GM10847 (cell line): ENCODE data around the gene TMEM170A.

Experiments used
- POLR2A ChIP-seq: IDR thresholded peaks from 2 replicates; pipeline ENCODE4 v1.6.1; 2011; ENCODE audit not compliant: insufficient read length; ENCODE audit errors: extremely low read depth

TMEM170A gene

DNA sequence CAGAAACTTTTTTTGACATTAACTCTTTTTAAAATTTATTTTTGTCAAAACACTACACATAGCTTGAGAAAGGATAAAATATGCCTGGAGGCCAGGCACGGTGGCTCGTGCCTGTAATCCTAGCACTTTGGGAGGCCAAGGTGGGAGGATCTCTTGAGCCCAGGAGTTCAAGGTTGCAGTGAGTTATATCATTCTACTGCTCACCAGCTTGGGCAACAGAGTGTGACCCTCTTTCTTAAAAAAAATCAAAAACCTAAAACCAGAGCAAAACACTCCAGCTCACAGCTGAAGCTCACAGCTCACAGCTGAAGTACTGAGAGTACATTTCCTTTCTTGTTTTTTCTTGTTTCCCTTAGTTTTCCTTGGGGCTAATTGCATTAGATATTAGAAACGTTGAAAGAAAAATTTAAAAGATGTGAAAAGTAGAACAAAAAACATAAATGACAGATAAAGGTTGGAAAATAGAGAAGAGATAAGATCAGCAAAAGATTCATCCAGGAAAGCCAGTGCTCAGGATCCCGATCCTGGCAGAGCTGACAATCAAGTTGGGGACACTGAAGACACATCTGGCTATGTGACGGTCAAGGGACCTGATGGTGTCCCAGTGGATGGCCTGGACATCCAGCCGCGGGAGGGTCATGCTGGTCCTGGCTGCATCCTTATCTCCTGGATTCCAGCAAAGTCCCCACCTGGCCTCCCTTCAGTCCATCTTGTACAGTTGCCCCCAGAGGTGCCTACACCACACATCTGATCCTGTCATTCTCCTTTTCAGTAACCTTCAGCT lies 20.9 kb upstream of the TMEM170A start:
- TF ChIP-seq POLR2A, result no peak

DNA sequence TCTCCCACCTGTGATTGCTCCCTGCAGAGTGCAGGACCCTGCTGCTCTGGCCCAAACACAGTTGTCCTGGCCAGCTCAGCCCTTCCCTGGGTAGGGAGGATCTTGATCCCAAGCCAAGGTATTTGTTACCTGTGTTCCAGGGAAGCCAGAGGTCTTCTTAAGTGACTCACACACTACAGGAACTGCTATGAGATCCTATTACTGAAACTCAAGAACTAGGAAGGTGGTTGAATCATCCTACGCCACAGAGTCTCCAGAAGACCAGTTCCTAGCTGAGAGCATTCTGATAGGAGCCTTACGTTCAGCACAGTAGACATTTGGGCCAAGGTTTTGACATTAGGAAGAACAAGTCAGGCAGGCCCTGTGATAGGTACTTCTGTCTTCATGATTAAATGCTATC lies 18.7 kb upstream of the TMEM170A start:
- TF ChIP-seq POLR2A, result no peak

DNA sequence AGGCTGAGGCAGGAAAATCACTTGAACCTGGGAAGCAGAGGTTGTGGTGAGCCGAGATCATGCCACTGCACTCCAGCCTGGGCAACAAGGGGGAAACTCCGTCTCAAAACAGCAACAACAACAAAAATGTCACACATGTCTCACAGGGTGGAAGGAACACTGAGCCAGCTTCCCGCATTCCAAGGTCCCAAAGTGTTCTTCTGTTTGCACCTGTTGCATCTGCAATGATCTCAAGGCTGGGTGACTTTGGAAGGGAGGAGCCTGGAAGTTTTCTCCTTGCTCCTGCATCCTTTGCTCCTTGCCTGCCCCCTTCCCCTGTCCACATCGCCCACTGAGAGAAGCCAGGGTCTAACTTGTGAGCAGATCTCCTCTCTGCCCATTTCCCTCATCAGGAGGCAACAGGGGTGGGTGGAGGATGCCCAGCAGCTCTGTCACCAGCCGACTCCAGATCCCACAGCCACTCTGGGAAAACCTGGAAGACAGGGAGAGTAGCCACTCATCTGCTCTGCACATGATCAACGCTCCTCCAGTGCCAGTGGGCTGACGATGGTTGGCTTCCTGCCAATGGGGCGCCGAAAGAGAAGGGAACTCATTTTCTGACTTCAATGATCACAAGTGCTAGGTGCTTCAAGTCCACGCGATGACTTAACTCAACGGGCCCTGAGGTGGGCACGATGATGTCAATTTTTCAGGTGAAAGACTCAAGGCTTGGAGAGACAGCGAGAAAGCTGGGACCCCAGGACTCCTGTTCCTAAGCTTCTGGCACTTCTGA lies 18.1 kb upstream of the TMEM170A start:
- no peak for TF ChIP-seq POLR2A

DNA sequence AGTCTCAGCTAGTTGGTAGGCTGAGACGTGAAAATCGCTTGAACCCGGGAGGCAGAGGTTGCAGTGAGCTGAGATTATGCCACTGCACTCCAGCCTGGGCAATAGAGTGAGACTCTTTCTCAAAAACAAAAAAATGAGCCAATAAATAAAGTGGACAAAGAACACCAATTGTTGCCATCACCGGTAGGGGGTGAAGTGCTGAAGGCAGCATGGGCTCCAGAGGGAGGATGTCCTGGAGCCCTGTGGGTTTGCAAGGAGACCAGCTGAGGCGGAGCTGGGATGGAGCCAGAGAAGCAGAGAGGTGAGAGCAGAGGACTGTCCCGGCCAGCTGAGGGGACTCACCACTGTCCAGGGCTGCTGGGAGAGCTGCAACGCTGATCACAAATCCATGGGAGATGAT lies 17.0 kb upstream of the TMEM170A start:
- TF ChIP-seq POLR2A, result no peak

DNA sequence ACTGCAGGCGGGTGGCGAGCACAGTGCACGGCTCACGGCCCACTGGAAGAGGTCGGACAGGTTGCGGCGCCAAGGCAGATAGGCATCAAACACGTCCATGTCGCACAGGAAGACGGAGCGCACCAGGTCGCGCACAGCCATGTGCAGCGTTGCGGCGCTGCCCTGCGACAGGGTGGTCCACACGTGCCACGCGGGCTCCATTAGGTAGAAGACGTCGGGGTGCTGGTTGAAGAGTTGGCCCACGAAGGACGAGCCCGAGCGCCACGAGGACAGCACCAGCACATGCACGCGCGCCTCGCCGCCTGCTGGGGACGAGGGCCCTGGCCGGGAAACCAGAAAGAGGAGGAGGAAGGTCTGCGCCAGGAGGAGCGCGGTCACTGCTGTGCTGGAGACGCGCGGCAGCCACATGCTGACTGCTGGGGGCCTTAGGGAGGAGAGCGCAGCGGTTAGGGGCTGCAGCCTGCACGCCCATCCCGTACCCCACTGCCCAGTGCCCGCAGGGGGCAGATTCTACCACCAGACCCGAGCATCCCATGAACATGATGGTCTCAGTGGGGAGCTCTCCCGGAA lies 15.0 kb upstream of the TMEM170A start:
- TF ChIP-seq POLR2A, result no peak

DNA sequence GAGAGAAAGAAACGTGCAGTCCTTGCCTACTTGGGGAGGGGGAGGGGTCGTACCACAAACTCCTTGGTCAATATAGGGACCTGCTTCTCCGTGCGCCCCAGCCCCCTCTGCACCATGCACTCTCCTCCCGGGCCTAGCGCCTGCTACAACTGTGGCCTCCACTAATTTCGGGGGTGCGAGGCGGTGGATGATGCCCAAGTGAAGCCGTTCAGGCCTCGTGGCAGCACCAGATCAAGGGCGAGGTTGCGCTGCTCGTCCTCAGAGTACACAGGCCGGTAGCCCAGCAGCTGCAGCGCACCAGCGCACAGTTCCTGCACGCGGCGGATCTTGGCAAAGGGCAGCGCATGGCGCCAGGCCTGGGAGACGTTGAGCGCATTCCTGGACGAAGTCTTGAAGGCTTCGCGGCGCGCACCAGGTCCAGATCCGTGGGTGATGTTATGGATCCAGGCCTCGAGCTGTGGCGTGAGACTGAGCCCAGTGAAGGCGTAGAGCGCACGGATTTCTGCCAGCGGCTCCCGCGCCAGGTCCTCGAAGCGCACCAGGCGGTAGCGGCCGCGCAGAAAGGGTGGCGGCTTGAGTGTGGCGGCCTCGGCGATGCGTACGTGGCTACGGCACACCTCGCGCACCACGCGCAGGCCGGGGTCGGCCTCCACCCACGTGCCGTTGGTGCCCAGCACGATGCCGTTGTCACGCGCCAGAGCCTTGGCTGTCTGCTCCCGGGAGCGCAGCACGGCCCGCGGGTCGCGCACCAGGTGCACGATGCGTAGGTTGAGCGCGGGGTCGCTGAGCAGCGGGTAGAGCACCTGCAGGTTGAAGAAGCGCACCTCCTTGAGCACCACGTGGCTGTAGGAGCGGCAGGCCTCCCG lies 14.2 kb upstream of the TMEM170A start:
- no peak for TF ChIP-seq POLR2A

DNA sequence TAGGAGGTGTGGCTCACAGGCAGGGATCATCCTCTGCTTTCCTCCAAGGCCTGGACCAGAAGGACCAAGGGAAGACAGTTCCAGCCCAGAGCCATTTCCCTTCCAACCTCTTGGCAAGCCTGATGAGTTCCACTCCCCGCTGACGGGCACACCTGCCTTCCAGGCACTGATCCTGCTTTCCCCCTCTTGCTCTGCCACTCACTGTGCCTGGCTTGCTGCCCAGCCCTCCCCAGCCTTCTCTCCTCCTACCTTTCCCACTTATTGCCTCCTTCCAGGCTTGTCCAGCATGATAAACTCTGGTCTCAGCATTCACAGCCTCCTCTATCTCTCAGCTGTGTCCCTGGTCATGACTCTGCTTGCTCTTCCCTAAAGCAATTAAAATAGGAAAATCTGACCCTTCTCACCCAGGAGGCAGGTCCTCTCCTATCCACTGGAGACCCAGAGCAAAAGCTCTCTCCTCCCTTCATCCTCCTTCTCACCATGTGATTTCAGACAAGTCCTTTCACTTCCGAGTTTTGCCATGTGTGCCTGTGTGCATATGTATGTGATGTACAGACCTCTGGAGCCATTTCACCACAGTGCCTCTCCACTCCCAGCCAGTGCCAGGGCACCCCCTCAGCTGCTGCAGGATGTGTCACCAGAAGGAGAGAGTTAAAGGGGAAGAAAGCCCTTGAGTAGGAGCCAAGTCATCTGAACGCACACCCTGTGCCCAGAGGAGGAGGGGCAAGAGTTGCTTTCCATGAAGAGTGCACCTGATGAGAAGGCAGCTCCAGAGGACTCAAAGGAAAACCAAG lies 13.4 kb upstream of the TMEM170A start:
- no peak for TF ChIP-seq POLR2A

DNA sequence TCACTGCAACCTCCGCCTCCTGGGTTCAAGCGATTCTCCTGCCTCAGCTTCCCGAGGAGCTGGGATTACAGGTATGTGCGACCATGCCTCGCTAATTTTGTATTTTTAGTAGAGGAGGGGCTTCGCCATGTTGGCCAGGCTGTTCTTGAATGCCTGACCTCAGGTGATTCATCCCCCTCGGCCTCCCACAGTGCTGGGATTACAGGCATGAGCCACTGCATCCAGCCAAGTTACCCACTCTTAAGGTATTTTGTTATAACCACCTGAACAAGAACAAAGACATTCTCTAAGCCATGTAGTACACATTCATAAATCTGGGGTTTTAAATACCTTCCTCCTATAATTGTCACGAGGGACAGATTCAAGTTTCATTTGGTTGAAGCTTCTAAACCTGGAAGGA lies 12.3 kb upstream of the TMEM170A start:
- no peak for TF ChIP-seq POLR2A

DNA sequence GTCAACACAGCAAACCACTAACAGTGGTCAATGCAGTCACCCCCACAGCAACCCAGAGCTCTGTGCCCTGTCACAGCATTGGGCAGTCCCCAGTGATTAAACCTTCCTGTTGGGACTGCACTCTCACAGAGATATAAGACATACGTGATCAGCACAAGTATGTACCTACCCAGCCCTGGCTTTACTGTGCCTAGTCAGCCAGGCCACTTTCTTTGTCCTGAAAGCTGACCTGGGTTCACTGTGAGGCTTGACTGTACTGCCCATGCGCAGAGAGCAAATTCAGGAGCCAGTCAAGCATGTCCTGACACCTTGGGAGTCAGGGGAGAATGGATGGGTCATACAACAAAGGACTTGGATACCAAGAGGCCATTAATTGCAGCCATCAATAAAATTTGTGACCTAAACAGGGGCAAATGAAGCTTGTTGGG lies 10.9 kb upstream of the TMEM170A start:
- no peak for TF ChIP-seq POLR2A

DNA sequence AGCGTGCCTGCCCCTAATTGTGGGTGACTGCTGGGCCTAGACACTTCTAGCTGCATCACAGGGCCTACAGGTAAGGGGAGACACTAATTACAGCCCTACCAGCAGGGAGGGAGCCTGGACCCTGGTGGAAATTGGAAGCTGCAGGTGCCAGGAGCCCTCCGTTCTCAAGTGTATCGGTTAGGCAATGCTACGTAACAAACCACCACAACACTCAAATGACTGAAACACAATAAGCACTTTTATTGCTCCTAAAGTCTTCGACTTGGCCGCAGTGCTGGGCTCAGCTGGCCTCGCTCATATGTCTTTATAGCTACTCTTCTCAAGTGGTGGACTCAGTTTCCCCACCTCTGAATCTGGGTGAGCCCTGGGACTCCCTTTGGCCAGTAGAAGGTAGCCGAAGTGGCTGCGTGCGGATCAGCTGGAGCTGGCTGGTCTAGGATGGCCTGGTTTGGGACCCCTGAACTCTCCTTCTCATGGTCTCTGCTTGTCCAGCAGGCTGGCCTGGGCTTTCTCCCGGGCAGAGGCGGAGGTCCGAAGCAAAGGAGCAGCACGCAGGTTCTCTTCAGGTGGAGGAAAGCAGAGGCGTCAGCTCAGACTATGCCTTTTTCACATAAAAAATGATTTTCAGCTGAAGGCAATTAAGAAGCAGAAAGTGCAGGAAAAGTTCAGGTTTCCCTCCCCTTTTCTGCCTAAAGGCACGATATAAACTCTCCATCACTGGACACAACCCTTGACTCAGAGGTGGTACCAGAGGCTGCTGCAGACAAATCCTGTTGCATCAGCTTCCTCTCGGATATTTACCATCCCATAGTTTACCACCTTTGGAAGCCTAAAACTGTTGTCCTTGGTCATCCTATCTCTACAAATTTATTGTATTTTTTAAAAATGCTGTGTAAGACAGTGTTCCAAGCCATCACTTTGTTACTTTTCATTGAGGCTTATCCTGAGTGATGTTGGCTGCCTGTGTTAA lies 8.7 kb upstream of the TMEM170A start:
- TF ChIP-seq POLR2A, result no peak

DNA sequence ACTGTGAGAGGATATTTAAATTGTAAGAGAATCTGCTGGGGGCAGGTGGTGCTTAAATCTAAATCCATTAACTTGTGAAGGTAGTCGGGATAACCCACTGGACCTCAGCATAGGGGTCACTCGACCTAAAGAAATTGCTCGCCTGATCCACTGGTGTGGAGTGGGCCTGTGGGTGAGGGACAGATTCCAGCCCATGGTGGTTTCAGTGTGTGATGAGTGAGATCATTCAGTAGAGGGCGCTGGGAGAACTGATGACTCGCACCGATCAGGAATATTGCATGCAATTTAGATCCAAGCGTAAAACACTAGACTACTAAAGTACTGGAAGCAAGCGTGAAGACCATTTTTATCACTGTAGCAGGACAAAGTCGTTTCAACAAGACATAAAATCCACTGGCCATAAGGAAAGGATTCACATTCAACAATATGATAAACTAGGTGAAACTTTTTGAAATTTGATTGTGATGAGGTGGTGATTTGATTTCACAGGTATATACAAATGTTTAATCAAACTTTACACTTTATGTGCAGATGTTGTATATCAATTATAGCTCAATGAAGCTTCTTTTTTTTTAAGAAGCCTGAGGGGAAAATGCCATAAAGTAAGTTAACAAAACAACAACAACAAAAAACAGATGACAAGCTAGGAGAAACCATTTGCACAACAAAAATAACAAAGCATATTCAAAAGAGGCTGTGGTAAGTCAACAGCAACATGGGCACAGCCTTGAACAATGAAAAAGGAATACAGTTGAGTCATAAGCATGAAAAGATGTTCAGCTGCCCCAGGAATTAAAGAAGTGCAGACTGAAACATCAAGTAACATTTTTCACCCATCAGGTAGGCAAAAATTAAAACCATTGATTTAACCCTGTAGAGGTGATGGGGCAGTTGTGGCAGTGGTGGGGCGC lies 7.5 kb upstream of the TMEM170A start:
- TF ChIP-seq POLR2A, result no peak

DNA sequence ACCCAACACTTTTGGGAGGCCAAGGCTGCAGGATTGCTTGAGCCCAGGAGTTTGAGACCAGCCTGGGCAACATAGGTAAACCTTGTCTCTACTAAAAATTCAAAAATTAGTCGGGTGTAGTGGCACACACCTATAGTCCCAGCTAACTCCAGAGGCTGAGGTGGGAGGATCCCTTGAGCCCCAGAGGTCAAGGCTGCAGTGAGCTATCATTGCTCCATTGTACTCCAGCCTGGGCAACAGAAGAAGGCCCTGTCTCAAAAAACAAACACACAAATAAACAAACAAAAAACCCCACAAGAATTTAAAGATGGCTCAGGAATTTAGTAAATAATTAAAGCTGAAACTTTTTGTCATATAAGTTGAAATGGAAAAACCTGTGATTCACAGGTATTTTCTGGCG lies 2.3 kb upstream of the TMEM170A start:
- no peak for TF ChIP-seq POLR2A

DNA sequence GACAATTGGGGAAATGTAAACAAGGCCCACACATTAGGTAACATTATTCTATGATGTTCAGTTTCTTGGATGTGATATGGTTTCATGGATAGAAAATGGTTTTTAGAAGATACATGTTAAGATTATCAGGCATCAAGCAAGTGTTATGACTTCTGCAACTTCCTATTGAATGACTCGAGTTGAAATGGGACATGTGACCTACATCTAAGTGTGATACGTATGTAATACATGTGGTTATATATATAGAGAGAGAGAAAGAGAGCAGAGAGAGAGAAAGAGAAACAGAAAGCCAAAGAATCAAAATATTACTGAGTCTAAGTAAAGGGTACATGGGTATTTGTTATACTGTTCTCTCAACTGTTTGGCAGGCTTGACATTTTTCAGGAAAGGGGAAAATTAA lies 1.7 kb downstream of the TMEM170A start:
- no peak for TF ChIP-seq POLR2A

DNA sequence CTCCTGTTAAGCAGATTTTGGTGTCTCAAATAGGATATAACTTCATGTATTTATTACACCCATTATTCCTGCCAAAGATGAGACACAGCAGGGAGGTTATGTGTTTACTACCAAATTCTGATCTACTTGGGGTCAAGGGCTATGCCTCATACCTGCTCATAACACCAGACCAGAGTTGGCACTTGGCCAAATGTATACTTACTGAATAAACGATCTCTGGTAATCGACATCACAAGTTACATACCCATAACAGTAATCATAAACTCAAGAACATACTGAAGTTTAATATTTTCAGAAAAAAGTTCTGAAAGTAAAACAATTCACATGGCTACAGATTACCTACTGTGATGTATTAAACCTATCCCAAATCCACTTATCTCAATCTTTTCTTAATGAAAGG lies 2.9 kb downstream of the TMEM170A start:
- no peak for TF ChIP-seq POLR2A
